DOHH2 (cell line): ENCODE measurements around the gene MAN1C1.

ENCODE experiments used
- H3F3A ChIP-seq: fragments of 200-600 bp; sonication (generic), shearing (Covaris generic); 2 replicates; pipeline ENCODE4 v1.6.0; 2016; ENCODE audit warnings: antibody characterized with exemption, mild to moderate bottlenecking; ENCODE audit not compliant: control insufficient read depth, insufficient read depth
- H3K27ac ChIP-seq: fragments of 200-600 bp; sonication (generic); 2 replicates; pipeline ENCODE4 v1.5.1; 2014; ENCODE audit warnings: low read depth, mild to moderate bottlenecking, low read length, moderate library complexity
- H3K27me3 ChIP-seq: fragments of 200-600 bp; sonication (generic); 2 replicates; pipeline ENCODE4 v1.6.1; 2014; ENCODE audit warnings: mild to moderate bottlenecking, low read length, mixed read lengths; ENCODE audit not compliant: control insufficient read depth
- H3K36me3 ChIP-seq: fragments of 200-600 bp; sonication (generic); 2 replicates; pipeline ENCODE4 v1.6.1; 2014; ENCODE audit warnings: mild to moderate bottlenecking, low read length, moderate library complexity, mixed read lengths; ENCODE audit not compliant: control insufficient read depth
- H3K4me1 ChIP-seq: fragments of 200-600 bp; sonication (generic); 2 replicates; pipeline ENCODE4 v1.6.1; 2014; ENCODE audit warnings: mild to moderate bottlenecking, low read length, mixed read lengths; ENCODE audit not compliant: control insufficient read depth
- H3K4me2 ChIP-seq: fragments of 200-600 bp; sonication (generic); 2 replicates; pipeline ENCODE4 v1.6.0; 2014; ENCODE audit warnings: mild to moderate bottlenecking, low read length, moderate library complexity
- H3K4me3 ChIP-seq: fragments of 200-600 bp; sonication (generic); 2 replicates; pipeline ENCODE4 v1.5.1; 2014; ENCODE audit warnings: mild to moderate bottlenecking, low read length, mixed read lengths
- H3K79me2 ChIP-seq: fragments of 200-600 bp; sonication (generic); 2 replicates; pipeline ENCODE4 v1.6.1; 2014; ENCODE audit warnings: mild to moderate bottlenecking, low read length, mixed read lengths; ENCODE audit not compliant: control insufficient read depth
- H3K9me2 ChIP-seq: fragments of 200-600 bp; sonication (generic); replicated peaks from 2 replicates; pipeline ENCODE4 v1.6.1; 2014; ENCODE audit warnings: mild to moderate bottlenecking, low read length, mixed read lengths; ENCODE audit not compliant: control insufficient read depth
- H3K9me3 ChIP-seq: fragments of 200-600 bp; sonication (generic); 2 replicates; pipeline ENCODE4 v1.6.1; 2014; ENCODE audit warnings: antibody characterized with exemption, low read length, mixed read lengths; ENCODE audit not compliant: control insufficient read depth, insufficient read depth
- H4K20me1 ChIP-seq: fragments of 200-600 bp; sonication (generic); 2 replicates; pipeline ENCODE4 v1.6.0; 2014; ENCODE audit warnings: low read depth, mild to moderate bottlenecking, antibody characterized with exemption, low read length, moderate library complexity; ENCODE audit not compliant: control insufficient read depth, insufficient read depth
- EZH2phosphoT487 ChIP-seq: fragments of 200-600 bp; sonication (generic); IDR thresholded peaks from 2 replicates; pipeline ENCODE4 v1.6.1; 2017; ENCODE audit warnings: borderline replicate concordance, mild to moderate bottlenecking, antibody characterized with exemption, low read length, moderate library complexity, mixed read lengths
- TF ChIP-seq, protein P1 (sequence below): fragments of 200-600 bp; sonication (generic); IDR thresholded peaks from one replicate; pipeline ENCODE4 v1.5.1; 2014; ENCODE audit warnings: antibody characterized with exemption, mild to moderate bottlenecking, low read depth, low read length; ENCODE audit not compliant: poor library complexity, severe bottlenecking

Gene MAN1C1

DNA sequence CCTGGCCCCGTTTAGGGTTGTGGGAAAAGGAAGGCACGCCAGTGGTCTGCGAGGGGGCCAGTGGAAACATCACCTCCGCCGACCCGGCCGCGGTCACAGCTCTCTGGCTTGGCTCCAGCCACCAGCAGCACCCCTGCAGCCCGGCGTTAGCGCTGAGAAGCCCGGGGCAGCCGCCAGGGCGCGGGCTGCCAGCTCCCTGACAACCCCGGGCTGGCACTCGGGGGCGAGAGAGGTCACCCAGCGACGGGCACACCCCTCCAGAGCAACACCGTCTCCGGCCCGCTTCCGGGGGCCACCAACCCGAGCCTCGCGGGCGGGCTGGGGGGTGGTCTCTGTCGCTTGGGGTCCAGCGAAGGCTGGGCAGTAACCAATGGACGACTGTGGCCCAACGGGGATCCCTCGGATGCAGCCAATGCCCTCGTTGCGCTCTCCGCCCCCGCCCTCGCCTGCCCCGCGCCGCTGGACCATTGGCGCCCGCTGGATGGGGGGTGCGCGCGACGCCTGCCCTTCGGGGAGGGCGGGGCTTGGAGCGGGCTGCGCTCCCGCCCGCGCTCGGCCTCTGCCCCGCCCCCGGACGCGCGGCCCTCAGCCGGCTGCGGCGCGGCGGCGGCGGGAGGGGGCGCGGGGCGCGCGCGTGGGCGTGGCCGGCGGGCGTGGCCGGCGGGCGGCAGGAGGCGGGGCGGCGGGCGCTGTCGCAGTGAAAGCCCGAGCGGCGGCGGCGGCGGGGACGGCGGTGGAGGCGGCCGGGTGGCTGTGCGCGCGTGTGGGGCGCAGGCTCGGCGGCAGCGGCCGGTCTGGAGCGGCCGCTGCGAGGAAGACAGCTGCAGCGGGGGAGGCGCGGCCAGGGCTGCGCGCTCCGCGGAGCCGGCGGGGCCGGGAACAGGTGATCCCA is at the start of gene MAN1C1:
TSS of gene MAN1C1 (plus strand) at position 697 of the 892 bp plus-strand sequence. CDS start 1,007 bp downstream, outside the sequence.
- Histone ChIP-seq H3K27ac (no peak within 1 kb of the TSS), H3F3A (peaks cover 15% of the 10 kb centered on the region; the same call in 1 of the 2 replicates), H4K20me1 (0 out of 2 replicates have a peak, but pooled peaks cover 2% of the 10 kb centered on the region), H3K36me3 (no peaks in the 10 kb centered on the region), H3K9me3 (no peaks in the 10 kb centered on the region), H3K9me2 (no peaks in the 10 kb centered on the region), H3K4me3 (peak within 1 kb of the TSS; percentile 81), H3K4me2 (peak within 1 kb of the TSS; percentile 97), H3K27me3 (peaks cover 89% of the 10 kb centered on the region), H3K79me2 (no peaks in the 10 kb centered on the region), H3K4me1 (peaks cover 14% of the 10 kb centered on the region)
- TF ChIP-seq, protein P1, sequence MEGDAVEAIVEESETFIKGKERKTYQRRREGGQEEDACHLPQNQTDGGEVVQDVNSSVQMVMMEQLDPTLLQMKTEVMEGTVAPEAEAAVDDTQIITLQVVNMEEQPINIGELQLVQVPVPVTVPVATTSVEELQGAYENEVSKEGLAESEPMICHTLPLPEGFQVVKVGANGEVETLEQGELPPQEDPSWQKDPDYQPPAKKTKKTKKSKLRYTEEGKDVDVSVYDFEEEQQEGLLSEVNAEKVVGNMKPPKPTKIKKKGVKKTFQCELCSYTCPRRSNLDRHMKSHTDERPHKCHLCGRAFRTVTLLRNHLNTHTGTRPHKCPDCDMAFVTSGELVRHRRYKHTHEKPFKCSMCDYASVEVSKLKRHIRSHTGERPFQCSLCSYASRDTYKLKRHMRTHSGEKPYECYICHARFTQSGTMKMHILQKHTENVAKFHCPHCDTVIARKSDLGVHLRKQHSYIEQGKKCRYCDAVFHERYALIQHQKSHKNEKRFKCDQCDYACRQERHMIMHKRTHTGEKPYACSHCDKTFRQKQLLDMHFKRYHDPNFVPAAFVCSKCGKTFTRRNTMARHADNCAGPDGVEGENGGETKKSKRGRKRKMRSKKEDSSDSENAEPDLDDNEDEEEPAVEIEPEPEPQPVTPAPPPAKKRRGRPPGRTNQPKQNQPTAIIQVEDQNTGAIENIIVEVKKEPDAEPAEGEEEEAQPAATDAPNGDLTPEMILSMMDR = peak; percentile 31
- TF ChIP-seq EZH2phosphoT487 = peak; percentile 30; the same call in 1 of the 2 replicates

DNA sequence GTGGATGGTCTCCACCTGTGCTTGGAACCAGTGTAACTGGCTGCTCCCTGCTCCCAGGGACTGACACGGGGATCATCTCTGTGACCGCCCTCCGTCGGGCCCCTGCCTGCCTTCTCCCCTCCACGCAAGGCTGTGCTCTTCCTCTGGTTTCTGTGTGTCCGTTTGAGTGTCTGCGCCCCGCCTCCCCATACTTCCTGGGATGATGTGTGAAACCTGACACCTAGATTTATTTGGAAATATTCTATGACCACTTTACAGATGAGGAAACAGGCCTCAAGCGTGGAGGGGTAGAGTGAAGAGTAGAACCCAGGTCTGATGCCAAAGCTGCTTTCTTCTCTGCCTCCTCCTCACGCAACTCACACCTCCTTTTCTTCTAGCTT is 48.9 kb upstream of the MAN1C1 start:
- Histone ChIP-seq H3K79me2 (no peaks in the 10 kb centered on the region), H3K27ac (no peak overlapping the region)

DNA sequence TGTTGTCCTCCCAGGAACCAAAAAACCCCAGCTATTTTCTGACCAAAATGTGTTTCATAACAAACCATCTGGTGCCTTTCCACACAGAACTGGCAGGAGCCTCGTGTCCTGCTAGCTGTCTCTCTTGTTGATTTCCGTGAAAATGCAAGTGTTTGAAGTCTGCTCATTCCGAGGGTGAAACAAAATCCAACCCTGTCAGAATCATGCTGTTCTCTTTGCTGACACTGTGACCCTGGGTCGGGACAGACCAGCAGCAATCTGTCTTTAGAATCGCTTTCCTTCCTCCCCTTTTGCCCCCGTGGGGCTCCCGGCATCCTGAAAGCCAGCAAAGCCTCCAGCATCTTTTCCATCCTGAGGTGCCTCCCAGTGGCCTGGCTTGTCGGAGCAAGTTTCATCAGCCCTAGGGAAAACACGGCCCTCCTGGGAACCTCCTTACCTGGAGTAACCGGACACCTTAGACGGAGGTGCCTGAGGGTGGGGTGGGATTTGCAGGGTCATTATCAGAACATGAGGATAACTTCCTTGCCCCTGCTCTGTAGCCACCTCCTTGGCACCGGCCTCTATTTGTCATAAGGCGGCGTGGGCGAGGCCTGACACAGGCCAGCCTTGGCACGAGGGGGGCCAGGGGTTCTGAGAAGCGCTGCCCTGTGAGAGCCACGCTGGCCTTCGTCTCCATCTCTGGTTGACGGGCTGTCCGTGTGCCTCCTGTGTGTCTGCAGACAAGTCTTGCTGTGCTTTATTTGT is 48.3 kb upstream of the MAN1C1 start:
- no peak overlapping the region for H3K4me3 ChIP-seq

More for the DNA sequence above, 48.9 kb upstream of the MAN1C1 start:
- no peaks in the 10 kb centered on the region for H3K9me2 ChIP-seq
- H3K9me3 ChIP-seq = no peaks in the 10 kb centered on the region
- no peak overlapping the region for H3K4me3 ChIP-seq
- H3K27me3 ChIP-seq = no peaks in the 10 kb centered on the region; the same call in 1 of the 2 replicates
- H3K4me2 ChIP-seq = no peak overlapping the region
- H3F3A ChIP-seq = no peaks in the 10 kb centered on the region
- H3K4me1 ChIP-seq = peaks cover 23% of the 10 kb centered on the region
- no peaks in the 10 kb centered on the region for H4K20me1 ChIP-seq
- H3K36me3 ChIP-seq = no peaks in the 10 kb centered on the region
- TF ChIP-seq EZH2phosphoT487 = no peak
- TF ChIP-seq, protein P1 = no peak

More for the DNA sequence above, 48.3 kb upstream of the MAN1C1 start:
- H3K9me2 ChIP-seq = no peaks in the 10 kb centered on the region
- no peaks in the 10 kb centered on the region for H4K20me1 ChIP-seq
- no peaks in the 10 kb centered on the region for H3K9me3 ChIP-seq
- no peaks in the 10 kb centered on the region for H3K79me2 ChIP-seq
- H3K4me2 ChIP-seq = no peak overlapping the region
- no peak for TF ChIP-seq EZH2phosphoT487
- TF ChIP-seq, protein P1 = no peak
- no peaks in the 10 kb centered on the region; the same call in 1 of the 2 replicates for H3K27me3 ChIP-seq
- no peaks in the 10 kb centered on the region for H3K36me3 ChIP-seq
- peaks cover 18% of the 10 kb centered on the region for H3K4me1 ChIP-seq
- no peak overlapping the region for H3K27ac ChIP-seq
- H3F3A ChIP-seq = no peaks in the 10 kb centered on the region
